K562 (cell line): ENCODE results near the gene LTA4H.

Experiments used
- ELF1 ChIP-seq: fragments of 200-800 bp; sonication (Bioruptor generic); IDR thresholded peaks from 2 replicates; pipeline ENCODE4 v1.6.1; 2016; ENCODE audit warnings: missing genetic modification characterization, missing compliant biosample characterization
- RBFOX2 ChIP-seq: fragments of 200-400 bp; formaldehyde crosslinking; IDR thresholded peaks from 2 replicates; pipeline ENCODE4 v1.6.1; 2017; ENCODE audit warnings: low read depth, mild to moderate bottlenecking, low read length, moderate library complexity
- ZNF561 ChIP-seq: fragments of 450-650 bp; formaldehyde crosslinking; conservative IDR thresholded peaks from 2 replicates; pipeline ENCODE4 v1.4.0; 2020; ENCODE audit warnings: mild to moderate bottlenecking, moderate library complexity
- TF ChIP-seq, protein P1 (sequence below), 2 experiments: fragments of 450-650 bp in 1 of 2; sonication (generic) in 1 of 2; formaldehyde crosslinking; conservative IDR thresholded peaks; 2 replicates each; pipeline versions ENCODE4 v1.4.0 to v1.8.1; 2020 to 2022; ENCODE audit warnings: mild to moderate bottlenecking in 1 of 2, missing genetic modification reagents in 1 of 2
- TF ChIP-seq, protein P2 (sequence below), 2 experiments: fragments of 450-650 bp; formaldehyde crosslinking in 1 of 2; IDR thresholded peaks; 2 replicates each; pipeline versions ENCODE4 v1.4.0 to v1.6.1; 2014 to 2020; ENCODE audit warnings: mild to moderate bottlenecking in 2 of 2, borderline replicate concordance in 1 of 2, low read depth in 1 of 2

DNA sequence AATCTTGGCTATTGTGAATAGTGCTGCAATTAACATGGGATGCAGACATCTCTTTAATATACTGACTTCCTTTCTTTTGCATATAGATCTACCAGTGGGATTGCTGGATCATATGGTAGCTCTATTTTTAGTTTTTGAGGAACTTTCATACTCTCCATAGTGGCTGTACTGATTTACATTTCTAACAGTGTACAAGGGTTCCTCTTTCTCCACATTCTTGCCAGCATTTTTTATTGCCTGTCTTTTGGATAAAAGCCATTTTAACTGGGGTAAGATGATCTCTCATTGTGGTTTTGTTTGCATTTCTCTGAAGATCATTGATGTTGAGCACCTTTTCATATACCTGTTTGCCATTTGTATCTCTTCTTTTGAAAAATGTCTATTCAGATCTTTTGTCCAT lies 83.9 kb downstream of the LTA4H start:
- TF ChIP-seq RBFOX2 (no peak), ELF1 (tag) (no peak), ZNF561 (CRISPR knock-in tag) (no peak)
- TF ChIP-seq, protein P1, sequence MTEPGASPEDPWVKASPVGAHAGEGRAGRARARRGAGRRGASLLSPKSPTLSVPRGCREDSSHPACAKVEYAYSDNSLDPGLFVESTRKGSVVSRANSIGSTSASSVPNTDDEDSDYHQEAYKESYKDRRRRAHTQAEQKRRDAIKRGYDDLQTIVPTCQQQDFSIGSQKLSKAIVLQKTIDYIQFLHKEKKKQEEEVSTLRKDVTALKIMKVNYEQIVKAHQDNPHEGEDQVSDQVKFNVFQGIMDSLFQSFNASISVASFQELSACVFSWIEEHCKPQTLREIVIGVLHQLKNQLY (CRISPR knock-in tag; conservative IDR thresholded peaks at IDR 0.05), result no peak
- TF ChIP-seq, protein P2, sequence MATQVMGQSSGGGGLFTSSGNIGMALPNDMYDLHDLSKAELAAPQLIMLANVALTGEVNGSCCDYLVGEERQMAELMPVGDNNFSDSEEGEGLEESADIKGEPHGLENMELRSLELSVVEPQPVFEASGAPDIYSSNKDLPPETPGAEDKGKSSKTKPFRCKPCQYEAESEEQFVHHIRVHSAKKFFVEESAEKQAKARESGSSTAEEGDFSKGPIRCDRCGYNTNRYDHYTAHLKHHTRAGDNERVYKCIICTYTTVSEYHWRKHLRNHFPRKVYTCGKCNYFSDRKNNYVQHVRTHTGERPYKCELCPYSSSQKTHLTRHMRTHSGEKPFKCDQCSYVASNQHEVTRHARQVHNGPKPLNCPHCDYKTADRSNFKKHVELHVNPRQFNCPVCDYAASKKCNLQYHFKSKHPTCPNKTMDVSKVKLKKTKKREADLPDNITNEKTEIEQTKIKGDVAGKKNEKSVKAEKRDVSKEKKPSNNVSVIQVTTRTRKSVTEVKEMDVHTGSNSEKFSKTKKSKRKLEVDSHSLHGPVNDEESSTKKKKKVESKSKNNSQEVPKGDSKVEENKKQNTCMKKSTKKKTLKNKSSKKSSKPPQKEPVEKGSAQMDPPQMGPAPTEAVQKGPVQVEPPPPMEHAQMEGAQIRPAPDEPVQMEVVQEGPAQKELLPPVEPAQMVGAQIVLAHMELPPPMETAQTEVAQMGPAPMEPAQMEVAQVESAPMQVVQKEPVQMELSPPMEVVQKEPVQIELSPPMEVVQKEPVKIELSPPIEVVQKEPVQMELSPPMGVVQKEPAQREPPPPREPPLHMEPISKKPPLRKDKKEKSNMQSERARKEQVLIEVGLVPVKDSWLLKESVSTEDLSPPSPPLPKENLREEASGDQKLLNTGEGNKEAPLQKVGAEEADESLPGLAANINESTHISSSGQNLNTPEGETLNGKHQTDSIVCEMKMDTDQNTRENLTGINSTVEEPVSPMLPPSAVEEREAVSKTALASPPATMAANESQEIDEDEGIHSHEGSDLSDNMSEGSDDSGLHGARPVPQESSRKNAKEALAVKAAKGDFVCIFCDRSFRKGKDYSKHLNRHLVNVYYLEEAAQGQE (IDR thresholded peaks at IDR 0.05; ENCODE audit: borderline replicate concordance), result no peak
- TF ChIP-seq, protein P2 (CRISPR knock-in tag; IDR thresholded peaks at IDR 0.05; ENCODE audit: low read depth), result no peak
